ENCODE measurements around the gene HOOK2.

HOOK2 gene

DNA sequence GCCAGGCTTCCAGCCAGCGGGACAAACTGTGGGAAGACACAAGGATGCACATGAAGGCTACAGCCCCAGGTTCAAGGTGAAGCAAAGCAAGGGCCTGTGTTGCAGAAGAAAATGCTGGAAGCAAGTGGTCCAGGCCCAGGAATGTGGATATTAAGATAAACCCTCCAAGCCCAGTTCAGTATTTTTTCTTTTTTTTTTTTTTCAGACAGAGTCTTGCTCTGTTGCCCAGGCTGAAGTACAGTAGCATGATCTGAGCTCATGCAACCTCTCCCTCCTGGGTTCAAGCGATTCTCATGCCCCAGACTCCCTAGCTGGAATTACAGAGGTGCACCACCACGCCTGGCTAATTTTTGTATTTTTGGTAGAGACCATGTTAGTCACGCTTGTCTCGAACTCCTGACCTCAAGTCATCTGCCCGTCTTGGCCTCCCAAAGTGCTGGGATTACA lies 21.8 kb upstream of the HOOK2 start:
- TF ChIP-seq POLR2A (IDR thresholded peaks at IDR 0.05; ENCODE audit: low read length) = no peak
- TF ChIP-seq GATA1 (IDR thresholded peaks at IDR 0.05; ENCODE audit: low read depth, low read length) = no peak
- DNase-seq = no peak

DNA sequence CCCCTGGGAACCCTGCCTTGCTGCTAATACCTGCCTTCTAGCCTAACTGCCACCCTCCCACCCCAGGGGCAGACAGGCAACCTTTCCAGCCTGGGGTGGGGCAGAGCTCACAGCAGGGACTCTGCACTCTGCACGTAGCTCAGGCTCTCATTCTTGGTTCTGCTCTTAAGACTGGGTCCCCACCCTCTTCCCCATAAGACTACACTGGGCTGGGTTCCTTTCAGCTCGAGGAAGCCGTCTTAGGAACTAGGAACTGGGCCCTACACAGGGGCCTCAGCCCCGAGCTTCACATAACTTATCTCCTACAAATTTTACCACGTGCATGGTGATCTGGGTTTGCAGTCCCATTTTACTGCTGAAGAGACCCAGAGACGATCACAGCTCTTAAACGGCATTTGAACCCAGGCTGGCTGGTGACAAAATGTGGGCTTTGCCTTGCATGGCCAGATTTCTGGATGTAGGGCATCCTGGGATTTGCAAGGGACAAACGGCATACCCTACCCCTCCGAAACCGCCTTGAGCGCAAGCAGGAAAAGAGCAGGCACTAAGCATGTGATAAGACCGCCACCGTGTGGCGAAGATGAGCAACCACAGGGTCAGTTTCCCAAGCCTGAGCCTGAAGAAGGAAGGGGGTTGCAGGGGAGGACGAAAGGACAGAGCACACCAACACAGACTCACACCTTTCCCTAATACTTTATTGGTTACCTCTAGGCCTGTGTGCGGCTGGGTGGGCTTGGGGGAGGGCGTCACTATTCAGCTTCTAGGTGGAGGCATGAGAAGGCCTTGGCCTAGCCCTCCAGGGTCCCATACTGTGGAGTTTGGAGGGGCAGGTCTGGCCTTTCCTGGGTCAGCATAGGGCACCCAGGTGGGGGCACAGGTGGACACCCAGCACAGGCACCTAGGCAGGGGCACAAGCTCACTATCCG lies 21.1 kb upstream of the HOOK2 start:
- DNase-seq = peak; percentile 85 to 91
- TF ChIP-seq GATA1 (IDR thresholded peaks at IDR 0.05; ENCODE audit: low read depth, low read length) = no peak
- TF ChIP-seq POLR2A (IDR thresholded peaks at IDR 0.05; ENCODE audit: low read length) = peak; percentile 72

DNA sequence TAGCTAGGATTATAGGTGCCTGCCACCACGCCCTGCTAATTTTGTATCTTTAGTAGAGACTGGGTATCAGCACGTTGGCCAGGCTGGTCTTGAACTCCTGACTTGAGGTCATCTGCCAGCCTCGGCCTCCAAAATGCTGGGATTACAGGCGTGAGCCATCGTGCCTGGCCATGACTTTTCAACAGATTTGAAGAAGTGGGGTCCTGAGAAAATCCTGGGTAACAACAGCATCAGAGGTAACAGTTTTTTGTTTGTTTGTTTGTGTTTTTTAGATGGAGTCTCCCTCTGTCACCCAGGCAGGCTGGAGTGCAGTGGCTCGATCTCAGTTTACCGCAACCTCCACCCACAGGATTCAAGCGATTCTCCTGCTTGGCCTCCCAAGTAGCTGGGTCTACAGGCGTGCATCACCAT lies 19.6 kb upstream of the HOOK2 start:
- no peak for TF ChIP-seq POLR2A (IDR thresholded peaks at IDR 0.05; ENCODE audit: low read length)
- no peak for TF ChIP-seq GATA1 (IDR thresholded peaks at IDR 0.05; ENCODE audit: low read depth, low read length)
- no peak for DNase-seq

DNA sequence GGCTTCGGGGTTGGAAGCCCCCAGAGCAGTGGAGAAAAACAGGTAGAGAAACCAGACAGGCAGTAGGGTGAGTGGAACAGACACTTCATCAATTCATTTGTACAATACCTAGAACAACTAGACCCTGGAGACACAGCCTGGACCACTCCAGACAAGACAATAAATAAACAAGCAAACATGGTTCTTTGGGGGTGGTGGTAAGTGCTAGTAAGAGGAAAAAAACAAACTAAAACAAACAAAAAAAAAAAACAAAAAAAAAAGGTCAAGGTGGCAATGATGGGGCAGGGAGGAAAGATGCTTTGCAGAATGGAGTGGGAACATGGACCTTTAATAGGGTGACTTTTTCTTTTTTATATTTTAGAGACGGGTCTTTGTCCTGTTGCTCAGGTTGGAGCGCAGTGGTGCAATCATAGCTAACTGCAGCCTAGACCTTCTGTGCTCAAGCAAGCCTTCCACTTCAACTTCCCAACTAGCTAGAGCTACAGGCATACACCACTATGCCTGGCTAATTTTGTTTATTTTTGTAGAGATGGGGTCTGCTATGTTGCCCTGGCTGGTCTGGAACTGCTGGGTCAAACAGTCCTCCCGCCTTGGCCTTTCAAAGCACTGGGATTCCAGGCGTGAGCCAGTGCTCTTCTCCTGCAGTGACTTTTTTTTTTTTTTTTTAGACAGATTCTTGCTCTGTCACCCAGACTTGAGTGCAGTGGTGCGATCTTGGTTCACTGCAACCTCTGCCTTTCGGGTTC lies 19.0 kb upstream of the HOOK2 start:
- peak in 1 of 2 experiments; percentile 59 for DNase-seq
- no peak for TF ChIP-seq POLR2A (IDR thresholded peaks at IDR 0.05; ENCODE audit: low read length)
- TF ChIP-seq GATA1 (IDR thresholded peaks at IDR 0.05; ENCODE audit: low read depth, low read length) = no peak

DNA sequence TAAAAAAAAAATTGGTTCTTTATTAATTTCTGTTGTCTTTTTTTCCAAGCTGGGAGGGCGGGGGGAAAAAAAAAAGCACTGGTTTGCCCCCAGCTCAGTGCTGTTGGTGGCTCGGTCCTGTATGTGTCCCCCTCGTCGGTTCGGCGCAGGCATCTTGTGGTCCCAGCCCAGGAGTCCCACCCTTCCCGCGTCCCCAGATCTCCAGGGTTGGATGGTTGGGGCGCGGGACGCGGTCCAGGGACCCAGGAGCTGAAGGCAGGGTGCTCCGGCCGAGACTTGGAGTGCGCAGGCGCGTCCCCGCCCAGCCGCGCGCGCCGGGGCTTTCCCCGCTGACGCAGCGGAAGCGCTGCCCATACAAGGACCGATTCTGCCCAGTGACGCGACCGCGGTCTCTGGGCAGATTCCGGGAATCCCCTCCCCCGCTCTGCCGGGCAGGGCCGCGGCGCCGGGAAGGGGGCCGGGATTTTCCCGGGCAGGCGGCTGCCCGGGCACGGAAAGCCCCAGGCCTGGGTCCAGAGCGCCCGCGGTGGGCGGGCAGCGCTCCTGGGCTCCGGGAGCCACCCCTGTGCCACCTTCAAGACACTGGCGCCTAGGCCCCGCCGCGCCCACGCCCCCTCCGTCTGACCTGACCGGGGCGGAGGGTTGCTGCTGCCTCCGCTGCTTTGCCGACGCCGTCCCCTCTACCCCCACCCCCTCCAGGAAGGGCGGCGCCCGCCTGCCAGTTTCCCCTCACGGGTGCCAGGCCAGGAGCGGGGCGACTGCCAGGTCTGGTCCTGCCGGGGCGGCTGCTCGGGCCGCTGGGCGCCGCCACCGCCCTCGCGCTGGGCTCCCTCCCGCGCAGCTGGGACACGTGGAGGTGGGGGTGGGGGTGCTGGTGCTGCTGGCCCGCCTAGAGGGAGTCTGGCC lies 18.2 kb upstream of the HOOK2 start:
- DNase-seq = peak; percentile 94 to 98
- no peak for TF ChIP-seq GATA1 (IDR thresholded peaks at IDR 0.05; ENCODE audit: low read depth, low read length)
- TF ChIP-seq POLR2A (IDR thresholded peaks at IDR 0.05; ENCODE audit: low read length) = peak; percentile 93

DNA sequence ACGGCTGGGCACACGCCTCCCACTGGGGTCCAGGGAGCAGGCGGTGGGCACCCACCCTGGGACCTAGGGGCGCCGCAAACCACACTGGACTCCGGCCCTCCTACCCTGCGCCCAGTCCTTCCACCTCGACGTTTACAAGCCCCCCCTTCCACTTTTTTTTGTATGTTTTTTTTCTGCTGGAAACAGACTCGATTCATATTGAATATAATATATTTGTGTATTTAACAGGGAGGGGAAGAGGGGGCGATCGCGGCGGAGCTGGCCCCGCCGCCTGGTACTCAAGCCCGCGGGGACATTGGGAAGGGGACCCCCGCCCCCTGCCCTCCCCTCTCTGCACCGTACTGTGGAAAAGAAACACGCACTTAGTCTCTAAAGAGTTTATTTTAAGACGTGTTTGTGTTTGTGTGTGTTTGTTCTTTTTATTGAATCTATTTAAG lies 17.5 kb upstream of the HOOK2 start:
- TF ChIP-seq POLR2A (IDR thresholded peaks at IDR 0.05; ENCODE audit: low read length) = no peak
- TF ChIP-seq GATA1 (IDR thresholded peaks at IDR 0.05; ENCODE audit: low read depth, low read length) = no peak
- no peak for DNase-seq

DNA sequence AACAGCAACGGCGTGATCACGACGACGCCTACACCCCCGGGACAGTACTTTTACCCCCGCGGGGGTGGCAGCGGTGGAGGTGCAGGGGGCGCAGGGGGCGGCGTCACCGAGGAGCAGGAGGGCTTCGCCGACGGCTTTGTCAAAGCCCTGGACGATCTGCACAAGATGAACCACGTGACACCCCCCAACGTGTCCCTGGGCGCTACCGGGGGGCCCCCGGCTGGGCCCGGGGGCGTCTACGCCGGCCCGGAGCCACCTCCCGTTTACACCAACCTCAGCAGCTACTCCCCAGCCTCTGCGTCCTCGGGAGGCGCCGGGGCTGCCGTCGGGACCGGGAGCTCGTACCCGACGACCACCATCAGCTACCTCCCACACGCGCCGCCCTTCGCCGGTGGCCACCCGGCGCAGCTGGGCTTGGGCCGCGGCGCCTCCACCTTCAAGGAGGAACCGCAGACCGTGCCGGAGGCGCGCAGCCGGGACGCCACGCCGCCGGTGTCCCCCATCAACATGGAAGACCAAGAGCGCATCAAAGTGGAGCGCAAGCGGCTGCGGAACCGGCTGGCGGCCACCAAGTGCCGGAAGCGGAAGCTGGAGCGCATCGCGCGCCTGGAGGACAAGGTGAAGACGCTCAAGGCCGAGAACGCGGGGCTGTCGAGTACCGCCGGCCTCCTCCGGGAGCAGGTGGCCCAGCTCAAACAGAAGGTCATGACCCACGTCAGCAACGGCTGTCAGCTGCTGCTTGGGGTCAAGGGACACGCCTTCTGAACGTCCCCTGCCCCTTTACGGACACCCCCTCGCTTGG lies 16.9 kb upstream of the HOOK2 start:
- peak; percentile 78 to 86 for DNase-seq
- TF ChIP-seq POLR2A (IDR thresholded peaks at IDR 0.05; ENCODE audit: low read length) (no peak), GATA1 (IDR thresholded peaks at IDR 0.05; ENCODE audit: low read depth, low read length) (no peak)

DNA sequence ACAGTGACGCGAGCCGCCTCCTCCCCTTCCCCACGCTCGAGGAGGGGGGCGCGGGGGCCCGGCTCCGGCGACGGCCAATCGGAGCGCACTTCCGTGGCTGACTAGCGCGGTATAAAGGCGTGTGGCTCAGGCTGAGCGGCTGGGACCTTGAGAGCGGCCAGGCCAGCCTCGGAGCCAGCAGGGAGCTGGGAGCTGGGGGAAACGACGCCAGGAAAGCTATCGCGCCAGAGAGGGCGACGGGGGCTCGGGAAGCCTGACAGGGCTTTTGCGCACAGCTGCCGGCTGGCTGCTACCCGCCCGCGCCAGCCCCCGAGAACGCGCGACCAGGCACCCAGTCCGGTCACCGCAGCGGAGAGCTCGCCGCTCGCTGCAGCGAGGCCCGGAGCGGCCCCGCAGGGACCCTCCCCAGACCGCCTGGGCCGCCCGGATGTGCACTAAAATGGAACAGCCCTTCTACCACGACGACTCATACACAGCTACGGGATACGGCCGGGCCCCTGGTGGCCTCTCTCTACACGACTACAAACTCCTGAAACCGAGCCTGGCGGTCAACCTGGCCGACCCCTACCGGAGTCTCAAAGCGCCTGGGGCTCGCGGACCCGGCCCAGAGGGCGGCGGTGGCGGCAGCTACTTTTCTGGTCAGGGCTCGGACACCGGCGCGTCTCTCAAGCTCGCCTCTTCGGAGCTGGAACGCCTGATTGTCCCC lies 16.1 kb upstream of the HOOK2 start, which contains the start of gene JUNB:
TSS of gene JUNB (plus strand) at position 142 of the 706 bp plus-strand sequence. CDS start at position 428, 286 bp downstream.
- peak; percentile 96 to 98 for DNase-seq
- TF ChIP-seq GATA1 (IDR thresholded peaks at IDR 0.05; ENCODE audit: low read depth, low read length) (no peak), POLR2A (IDR thresholded peaks at IDR 0.05; ENCODE audit: low read length) (peak; percentile 100)

DNA sequence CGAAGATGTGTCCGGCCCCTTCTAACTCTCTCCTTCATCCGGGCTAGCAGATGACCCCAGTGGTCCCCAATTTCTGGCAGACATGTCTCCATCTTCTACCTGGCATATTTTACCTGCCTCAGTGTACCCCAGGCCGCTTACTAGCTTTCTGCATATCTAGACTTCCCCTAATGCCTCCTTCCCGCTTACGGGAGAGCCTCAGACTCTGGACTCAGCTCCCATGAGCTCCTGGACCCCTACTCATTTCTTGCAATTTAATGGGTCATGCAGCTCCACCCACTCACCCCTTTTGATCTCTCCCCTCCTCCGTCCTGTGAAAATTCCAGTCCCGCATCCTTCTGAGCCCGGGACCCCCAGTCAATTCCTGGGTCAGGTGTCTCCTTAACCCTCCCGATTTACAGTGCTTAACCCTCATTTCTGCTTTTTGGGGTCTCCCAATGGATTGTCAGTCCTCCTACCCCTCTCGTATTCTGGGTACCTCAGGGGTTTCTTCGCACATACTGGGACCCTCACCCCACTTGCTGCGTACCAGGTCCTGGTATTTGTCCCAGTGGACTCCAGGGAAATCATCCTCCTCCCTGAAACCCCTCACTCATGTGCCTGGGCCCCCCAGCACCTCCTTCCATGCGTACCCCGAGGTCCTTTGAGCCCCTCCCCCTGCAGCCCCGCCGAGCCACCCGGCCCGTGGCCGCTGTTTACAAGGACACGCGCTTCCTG lies 15.4 kb upstream of the HOOK2 start:
- no peak for DNase-seq
- TF ChIP-seq GATA1 (IDR thresholded peaks at IDR 0.05; ENCODE audit: low read depth, low read length) = no peak

DNA sequence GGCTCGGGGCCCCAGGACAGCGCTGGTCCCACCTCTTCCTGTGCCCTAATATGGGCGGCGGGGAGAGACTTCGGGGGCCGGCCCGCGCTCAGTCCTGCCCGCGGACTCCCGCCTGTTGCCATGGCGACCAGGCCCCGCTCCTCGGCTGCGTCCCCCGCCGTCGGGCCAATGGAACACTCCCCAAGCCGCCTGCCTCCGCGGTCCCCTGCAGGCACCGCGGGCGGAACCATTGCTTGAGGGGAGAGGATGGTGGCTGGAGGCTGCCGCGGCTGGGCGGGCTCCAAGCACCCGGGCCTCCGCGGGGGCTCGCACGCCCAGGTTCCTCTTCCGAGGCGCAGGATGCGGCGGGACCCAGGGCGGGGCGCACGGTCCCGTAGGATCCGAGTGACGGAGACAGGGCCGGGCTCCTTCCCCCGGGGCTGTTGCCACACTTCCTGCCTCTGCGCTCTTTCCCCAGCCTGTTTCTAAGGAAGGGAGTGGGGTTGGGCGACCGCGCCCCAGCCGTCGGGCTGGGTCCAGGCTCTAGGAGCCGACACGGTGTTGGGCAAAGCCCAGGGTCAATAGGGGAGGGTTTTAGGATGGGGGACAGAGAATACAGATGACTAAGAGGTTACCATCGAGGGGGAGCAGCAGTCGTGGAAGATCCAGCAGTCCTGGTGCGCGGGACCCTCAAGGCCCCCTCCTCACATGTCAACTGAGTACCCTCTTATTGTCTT lies 14.7 kb upstream of the HOOK2 start:
- DNase-seq = peak; percentile 100
- TF ChIP-seq POLR2A (IDR thresholded peaks at IDR 0.05; ENCODE audit: low read length) = peak; percentile 73
- TF ChIP-seq GATA1 (IDR thresholded peaks at IDR 0.05; ENCODE audit: low read depth, low read length) = no peak
